HL-60 (cell line): ENCODE measurements around the gene ATOH7.

Source experiments
- DNase-seq, 2 experiments: peaks; one replicate each; pipeline ENCODE4 v3.0.0-alpha.2; 2010 to 2020; ENCODE audit warnings: low read depth in 1 of 2, low spot score in 1 of 2
- H3K27ac ChIP-seq: fragments of 250-450 bp; sonication (Bioruptor Pico); replicated peaks from 2 replicates; pipeline ENCODE4 v1.5.1; 2020; ENCODE audit warnings: mild to moderate bottlenecking, moderate library complexity
- H3K27me3 ChIP-seq: fragments of 250-450 bp; sonication (Bioruptor Pico); 2 replicates; pipeline ENCODE4 v1.5.1; 2021; ENCODE audit warnings: mild to moderate bottlenecking, moderate library complexity; ENCODE audit not compliant: insufficient read depth, poor library complexity, severe bottlenecking
- H3K4me3 ChIP-seq: replicated peaks from 2 replicates; pipeline ENCODE4 v1.5.1; 2011; ENCODE audit warnings: mild to moderate bottlenecking, control low read depth, low read length; ENCODE audit not compliant: insufficient read depth
- GABPA ChIP-seq: IDR thresholded peaks from 2 replicates; pipeline ENCODE4 v1.6.1; 2012; ENCODE audit warnings: low read depth
- POLR2AphosphoS5 ChIP-seq: IDR thresholded peaks from 2 replicates; pipeline ENCODE4 v1.6.1; 2012; ENCODE audit warnings: low read depth
- SPI1 ChIP-seq: IDR thresholded peaks from 2 replicates; pipeline ENCODE4 v1.6.1; 2012; ENCODE audit warnings: low read depth, mild to moderate bottlenecking, borderline replicate concordance
- TF ChIP-seq, protein P1 (sequence below): IDR thresholded peaks from 2 replicates; pipeline ENCODE4 v1.6.1; 2012; ENCODE audit warnings: low read depth; ENCODE audit not compliant: insufficient replicate concordance
- TF ChIP-seq, protein P2 (sequence below): IDR thresholded peaks from one replicate; pipeline ENCODE4 v1.5.1; 2011; ENCODE audit warnings: low read length, control low read depth, inconsistent platforms; ENCODE audit not compliant: insufficient read depth

The ATOH7 gene

DNA sequence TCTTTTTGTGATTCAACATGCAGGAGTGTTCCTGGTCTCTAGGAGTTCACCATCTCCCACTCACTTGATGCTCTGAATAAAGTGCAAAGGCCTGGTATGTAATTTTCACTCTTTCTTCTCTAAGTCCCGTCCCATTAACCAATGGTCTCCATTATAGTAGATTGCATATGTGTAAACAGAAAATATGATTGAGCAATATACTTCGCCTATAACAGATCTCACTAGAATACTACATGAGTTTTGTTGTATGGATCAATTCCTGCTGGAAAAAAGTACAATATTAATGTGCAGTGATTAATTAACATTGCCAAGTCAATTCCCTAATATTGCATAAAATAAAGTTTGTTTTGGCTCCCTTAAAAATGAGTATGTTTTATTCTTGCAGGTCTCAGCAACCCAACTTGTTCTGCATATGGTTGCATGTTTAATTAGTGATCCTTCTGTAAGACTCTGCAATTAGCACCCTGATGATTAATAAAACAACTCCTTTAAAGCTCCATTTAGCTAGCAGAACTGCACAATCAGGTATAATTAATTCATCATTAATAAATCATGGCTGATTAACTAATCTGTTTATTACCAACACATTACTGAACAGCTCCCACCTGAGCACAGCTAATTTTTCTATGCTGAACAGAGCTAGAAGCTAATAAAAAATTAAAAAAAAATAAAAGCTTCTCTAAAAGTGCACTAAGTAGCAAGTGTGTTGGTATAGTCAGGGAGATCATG is 37.8 kb upstream of the ATOH7 start:
- Histone ChIP-seq H3K27me3 (no peaks in the 10 kb centered on the region), H3K27ac (no peak overlapping the region), H3K4me3 (no peak overlapping the region)
- no peak for TF ChIP-seq POLR2AphosphoS5
- no peak for TF ChIP-seq SPI1
- no peak for TF ChIP-seq GABPA
- TF ChIP-seq, protein P1, sequence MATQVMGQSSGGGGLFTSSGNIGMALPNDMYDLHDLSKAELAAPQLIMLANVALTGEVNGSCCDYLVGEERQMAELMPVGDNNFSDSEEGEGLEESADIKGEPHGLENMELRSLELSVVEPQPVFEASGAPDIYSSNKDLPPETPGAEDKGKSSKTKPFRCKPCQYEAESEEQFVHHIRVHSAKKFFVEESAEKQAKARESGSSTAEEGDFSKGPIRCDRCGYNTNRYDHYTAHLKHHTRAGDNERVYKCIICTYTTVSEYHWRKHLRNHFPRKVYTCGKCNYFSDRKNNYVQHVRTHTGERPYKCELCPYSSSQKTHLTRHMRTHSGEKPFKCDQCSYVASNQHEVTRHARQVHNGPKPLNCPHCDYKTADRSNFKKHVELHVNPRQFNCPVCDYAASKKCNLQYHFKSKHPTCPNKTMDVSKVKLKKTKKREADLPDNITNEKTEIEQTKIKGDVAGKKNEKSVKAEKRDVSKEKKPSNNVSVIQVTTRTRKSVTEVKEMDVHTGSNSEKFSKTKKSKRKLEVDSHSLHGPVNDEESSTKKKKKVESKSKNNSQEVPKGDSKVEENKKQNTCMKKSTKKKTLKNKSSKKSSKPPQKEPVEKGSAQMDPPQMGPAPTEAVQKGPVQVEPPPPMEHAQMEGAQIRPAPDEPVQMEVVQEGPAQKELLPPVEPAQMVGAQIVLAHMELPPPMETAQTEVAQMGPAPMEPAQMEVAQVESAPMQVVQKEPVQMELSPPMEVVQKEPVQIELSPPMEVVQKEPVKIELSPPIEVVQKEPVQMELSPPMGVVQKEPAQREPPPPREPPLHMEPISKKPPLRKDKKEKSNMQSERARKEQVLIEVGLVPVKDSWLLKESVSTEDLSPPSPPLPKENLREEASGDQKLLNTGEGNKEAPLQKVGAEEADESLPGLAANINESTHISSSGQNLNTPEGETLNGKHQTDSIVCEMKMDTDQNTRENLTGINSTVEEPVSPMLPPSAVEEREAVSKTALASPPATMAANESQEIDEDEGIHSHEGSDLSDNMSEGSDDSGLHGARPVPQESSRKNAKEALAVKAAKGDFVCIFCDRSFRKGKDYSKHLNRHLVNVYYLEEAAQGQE = no peak
- TF ChIP-seq, protein P2, sequence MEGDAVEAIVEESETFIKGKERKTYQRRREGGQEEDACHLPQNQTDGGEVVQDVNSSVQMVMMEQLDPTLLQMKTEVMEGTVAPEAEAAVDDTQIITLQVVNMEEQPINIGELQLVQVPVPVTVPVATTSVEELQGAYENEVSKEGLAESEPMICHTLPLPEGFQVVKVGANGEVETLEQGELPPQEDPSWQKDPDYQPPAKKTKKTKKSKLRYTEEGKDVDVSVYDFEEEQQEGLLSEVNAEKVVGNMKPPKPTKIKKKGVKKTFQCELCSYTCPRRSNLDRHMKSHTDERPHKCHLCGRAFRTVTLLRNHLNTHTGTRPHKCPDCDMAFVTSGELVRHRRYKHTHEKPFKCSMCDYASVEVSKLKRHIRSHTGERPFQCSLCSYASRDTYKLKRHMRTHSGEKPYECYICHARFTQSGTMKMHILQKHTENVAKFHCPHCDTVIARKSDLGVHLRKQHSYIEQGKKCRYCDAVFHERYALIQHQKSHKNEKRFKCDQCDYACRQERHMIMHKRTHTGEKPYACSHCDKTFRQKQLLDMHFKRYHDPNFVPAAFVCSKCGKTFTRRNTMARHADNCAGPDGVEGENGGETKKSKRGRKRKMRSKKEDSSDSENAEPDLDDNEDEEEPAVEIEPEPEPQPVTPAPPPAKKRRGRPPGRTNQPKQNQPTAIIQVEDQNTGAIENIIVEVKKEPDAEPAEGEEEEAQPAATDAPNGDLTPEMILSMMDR = no peak
- DNase-seq = no peak

- no peak for DNase-seq
Measured at GRCh38 chr10:68261132-68261856, 29.4 kb upstream of the ATOH7 start.

GRCh38 chr10:68253346-68253745 is 21.4 kb upstream of the ATOH7 start:
- no peak for DNase-seq
- TF ChIP-seq, protein P1 = no peak
- TF ChIP-seq, protein P2 = no peak
- no peak for TF ChIP-seq GABPA
- TF ChIP-seq POLR2AphosphoS5 = no peak
- no peak for TF ChIP-seq SPI1
- H3K27ac ChIP-seq = no peak overlapping the region
- H3K27me3 ChIP-seq = no peaks in the 10 kb centered on the region
- H3K4me3 ChIP-seq = no peak overlapping the region

More at GRCh38 chr10:68261132-68261856, 29.4 kb upstream of the ATOH7 start:
- no peak overlapping the region for H3K4me3 ChIP-seq
- TF ChIP-seq GABPA (no peak), POLR2AphosphoS5 (no peak), SPI1 (no peak)
- TF ChIP-seq, protein P2 = no peak
- TF ChIP-seq, protein P1 = no peak
- no peak overlapping the region for H3K27ac ChIP-seq
- no peaks in the 10 kb centered on the region for H3K27me3 ChIP-seq
